Kidney (tissue), 14 donors: ENCODE data around the gene FAM222A. TPM values are rescaled to one million over a fixed set of nuclear protein-coding genes. Genes with fewer than 3 reads are reported as not detected.

ENCODE experiments used
- DNase-seq, 5 donors: peaks; one replicate each; pipeline ENCODE4 v3.0.0-alpha.2; 2013 to 2020
- FAIRE-seq: peaks from 2 replicates; lab custom pipeline; 2012; peaks lifted over from hg19 to GRCh38; lab: Jason Lieb, UNC
- H3K27ac ChIP-seq, 2 donors: one replicate each; pipeline ENCODE4 v1.7.0; 2013; ENCODE audit warnings: low read depth in 2 of 2, low read length in 2 of 2, inconsistent platforms in 1 of 2
- H3K27me3 ChIP-seq: one replicate; pipeline ENCODE4 v1.7.1; 2013; ENCODE audit warnings: low read length, inconsistent platforms; ENCODE audit not compliant: control insufficient read depth, insufficient read depth
- H3K36me3 ChIP-seq, 3 donors: one replicate each; pipeline versions ENCODE4 v1.7.0 to v1.7.1; 2013; ENCODE audit warnings: low read length in 3 of 3, control low read depth in 1 of 3, inconsistent platforms in 1 of 3; ENCODE audit not compliant: insufficient read depth in 3 of 3, control insufficient read depth in 2 of 3
- H3K4me1 ChIP-seq, 3 donors: one replicate each; pipeline versions ENCODE4 v1.7.0 to v1.7.1; 2013; ENCODE audit warnings: low read length in 3 of 3, inconsistent platforms in 1 of 3, low read depth in 1 of 3; ENCODE audit not compliant: control insufficient read depth in 2 of 3, insufficient read depth in 2 of 3
- H3K4me3 ChIP-seq, 3 donors: one replicate each; pipeline versions ENCODE4 v1.7.0 to v1.8.1; 2013; ENCODE audit warnings: low read length in 3 of 3, control low read depth in 1 of 3, inconsistent platforms in 1 of 3
- H3K9ac ChIP-seq, 3 donors: one replicate each; pipeline versions ENCODE4 v1.7.0 to v1.7.1; 2013; ENCODE audit warnings: low read length in 3 of 3, control low read depth in 1 of 3, inconsistent platforms in 1 of 3
- H3K9me3 ChIP-seq, 3 donors: one replicate each; pipeline versions ENCODE4 v1.7.0 to v1.7.1; 2013; ENCODE audit warnings: low read length in 3 of 3, control low read depth in 1 of 3, inconsistent platforms in 1 of 3; ENCODE audit not compliant: control insufficient read depth in 2 of 3, insufficient read depth in 1 of 3
- CTCF ChIP-seq: IDR thresholded peaks from 3 replicates; pipeline ENCODE4 v1.5.1; 2012; ENCODE audit warnings: mild to moderate bottlenecking, moderate library complexity, borderline replicate concordance; ENCODE audit not compliant: insufficient read depth; ENCODE audit errors: extremely low read depth
- intact Hi-C: fragments of 100-400 bp; cut with DNase I; formaldehyde crosslinking; loops from one replicate; pipeline ENCODE4 v1.11.1; 2022
- polyA plus RNA-seq: library from polyadenylated mRNA; stranded (reverse); fragments of 350-450 nt; fragmentation: Illumina TruSeq; extraction: RNeasy Lipid Tissue Mini Kit (QIAGEN cat#74804); gene quantifications from one replicate; pipeline ENCODE4 v1.2.3, GENCODE V29; 2014; ENCODE audit warnings: low read depth, low replicate concordance; ENCODE audit not compliant: insufficient read depth
- total RNA-seq: library from RNA; stranded (reverse); fragmentation: NEBNext Ultra II Directional; extraction: Animal tissue kit (Norgen Biotek cat#: 25700); gene quantifications from one replicate; pipeline ENCODE4 v1.2.1, GENCODE V29; 2021
- donor health status: control.
- donor health status: control.
- donor health status: control.
- donor health status: control.
- donor health status: control.
- donor health status: DM: yes; HTN: yes; CAD: no.
- donor health status: Normal renal cell carcinoma (clear cell type).

The FAM222A gene
- total and polyA plus RNA-seq, 2 donors from 2014 or later = 3.7 to 12.5 TPM

DNA sequence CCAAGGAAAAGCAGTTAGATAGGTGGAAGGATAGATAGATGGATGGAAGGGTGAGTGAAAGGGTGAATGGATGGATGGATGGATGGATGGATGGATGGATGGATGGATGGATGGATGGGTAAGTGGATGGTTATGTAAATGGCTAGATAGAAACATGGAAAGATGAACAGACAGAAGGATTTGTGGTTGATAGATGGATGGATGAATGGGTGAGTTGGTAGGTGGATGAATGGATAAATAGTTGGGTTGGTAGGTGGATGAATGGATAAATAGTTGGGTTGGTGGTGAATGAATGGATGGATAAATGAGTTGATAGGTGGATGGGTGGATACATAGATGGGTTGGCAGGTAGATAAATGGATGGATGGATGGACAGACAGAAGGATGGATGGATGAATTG, 30.3 kb upstream of the FAM222A start:
- no peak for TF ChIP-seq CTCF
- Histone ChIP-seq H3K36me3 (no peaks in the 10 kb centered on the region), H3K9ac (no peak overlapping the region), H3K27me3 (no peaks in the 10 kb centered on the region), H3K27ac (no peak overlapping the region), H3K4me1 (no peaks in the 10 kb centered on the region), H3K9me3 (no peaks in the 10 kb centered on the region), H3K4me3 (no peak overlapping the region)
- no peak for FAIRE-seq
- intact Hi-C loops = no loop called here
- no peak for DNase-seq

GRCh38 chr12:109685574-109686447, 27.8 kb upstream of the FAM222A start:
- intact Hi-C loops = no loop called here
- FAIRE-seq (no peak), DNase-seq (peak in 1 of 5 donors; percentile 7)
- Histone ChIP-seq H3K27me3 (no peaks in the 10 kb centered on the region), H3K9ac (no peak overlapping the region), H3K9me3 (no peaks in the 10 kb centered on the region), H3K36me3 (no peaks in the 10 kb centered on the region), H3K4me1 (no peaks in the 10 kb centered on the region), H3K4me3 (no peak overlapping the region), H3K27ac (no peak overlapping the region)
- TF ChIP-seq CTCF = no peak

- Histone ChIP-seq H3K27me3 (no peaks in the 10 kb centered on the region), H3K4me1 (no peaks in the 10 kb centered on the region), H3K9me3 (no peaks in the 10 kb centered on the region), H3K27ac (no peak overlapping the region), H3K36me3 (no peaks in the 10 kb centered on the region), H3K4me3 (no peak overlapping the region), H3K9ac (no peak overlapping the region)
- no peak for FAIRE-seq
- TF ChIP-seq CTCF = no peak
- peak in 1 of 5 donors; percentile 66 for DNase-seq
- intact Hi-C loops = no loop called here
Observed at GRCh38 chr12:109686523-109686922, 27.1 kb upstream of the FAM222A start.
